GM06990 (cell line): ENCODE measurements around the gene OR1J4.
"Not testable (repeated sequence)": the region's sequence is repeated elsewhere in the genome, so short reads cannot be mapped to it uniquely, and the experiment has no call there.

ENCODE experiments used
- DNase-seq: peaks from one replicate; pipeline ENCODE4 v3.0.0-alpha.2; 2011; ENCODE audit not compliant: insufficient read length; ENCODE audit errors: extremely low read depth
- H3K27me3 ChIP-seq: replicated peaks from 2 replicates; pipeline ENCODE4 v1.6.0; 2011; ENCODE audit warnings: low read length; ENCODE audit not compliant: control insufficient read depth, insufficient read depth
- H3K36me3 ChIP-seq: 2 replicates; pipeline ENCODE4 v1.5.1; 2011; ENCODE audit warnings: low read length; ENCODE audit not compliant: control insufficient read depth, insufficient read depth
- H3K4me3 ChIP-seq: replicated peaks from 2 replicates; pipeline ENCODE4 v1.5.1; 2011; ENCODE audit warnings: low read depth, mild to moderate bottlenecking, control low read depth, low read length
- TF ChIP-seq, protein P1 (sequence below): IDR thresholded peaks from 2 replicates; pipeline ENCODE4 v1.5.1; 2011; ENCODE audit warnings: low read length, control low read depth, mild to moderate bottlenecking, inconsistent platforms; ENCODE audit not compliant: insufficient read depth, poor library complexity, severe bottlenecking

The OR1J4 gene

DNA sequence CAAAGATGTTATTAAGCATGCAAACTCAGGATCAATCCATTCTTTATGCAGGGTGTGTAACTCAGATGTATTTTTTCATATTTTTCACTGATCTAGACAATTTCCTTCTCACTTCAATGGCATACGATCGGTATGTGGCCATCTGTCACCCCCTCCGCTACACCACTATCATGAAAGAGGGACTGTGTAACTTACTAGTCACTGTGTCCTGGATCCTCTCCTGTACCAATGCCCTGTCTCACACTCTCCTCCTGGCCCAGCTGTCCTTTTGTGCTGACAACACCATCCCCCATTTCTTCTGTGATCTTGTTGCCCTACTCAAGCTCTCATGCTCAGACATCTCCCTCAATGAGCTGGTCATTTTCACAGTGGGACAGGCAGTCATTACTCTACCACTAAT lies 435 bp downstream of the OR1J4 start:
- Histone ChIP-seq H3K4me3 (no peak overlapping the region), H3K27me3 (no peaks in the 10 kb centered on the region), H3K36me3 (no peaks in the 10 kb centered on the region)
- no peak for DNase-seq
- TF ChIP-seq, protein P1, sequence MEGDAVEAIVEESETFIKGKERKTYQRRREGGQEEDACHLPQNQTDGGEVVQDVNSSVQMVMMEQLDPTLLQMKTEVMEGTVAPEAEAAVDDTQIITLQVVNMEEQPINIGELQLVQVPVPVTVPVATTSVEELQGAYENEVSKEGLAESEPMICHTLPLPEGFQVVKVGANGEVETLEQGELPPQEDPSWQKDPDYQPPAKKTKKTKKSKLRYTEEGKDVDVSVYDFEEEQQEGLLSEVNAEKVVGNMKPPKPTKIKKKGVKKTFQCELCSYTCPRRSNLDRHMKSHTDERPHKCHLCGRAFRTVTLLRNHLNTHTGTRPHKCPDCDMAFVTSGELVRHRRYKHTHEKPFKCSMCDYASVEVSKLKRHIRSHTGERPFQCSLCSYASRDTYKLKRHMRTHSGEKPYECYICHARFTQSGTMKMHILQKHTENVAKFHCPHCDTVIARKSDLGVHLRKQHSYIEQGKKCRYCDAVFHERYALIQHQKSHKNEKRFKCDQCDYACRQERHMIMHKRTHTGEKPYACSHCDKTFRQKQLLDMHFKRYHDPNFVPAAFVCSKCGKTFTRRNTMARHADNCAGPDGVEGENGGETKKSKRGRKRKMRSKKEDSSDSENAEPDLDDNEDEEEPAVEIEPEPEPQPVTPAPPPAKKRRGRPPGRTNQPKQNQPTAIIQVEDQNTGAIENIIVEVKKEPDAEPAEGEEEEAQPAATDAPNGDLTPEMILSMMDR, result no peak

- Histone ChIP-seq H3K36me3 (no peaks in the 10 kb centered on the region), H3K4me3 (no peak overlapping the region), H3K27me3 (peaks cover 1% of the 10 kb centered on the region)
- DNase-seq, result no peak
- TF ChIP-seq, protein P1, result no peak
These were observed 7.7 kb downstream of the OR1J4 start for GRCh38 chr9:122526602-122527001.

DNA sequence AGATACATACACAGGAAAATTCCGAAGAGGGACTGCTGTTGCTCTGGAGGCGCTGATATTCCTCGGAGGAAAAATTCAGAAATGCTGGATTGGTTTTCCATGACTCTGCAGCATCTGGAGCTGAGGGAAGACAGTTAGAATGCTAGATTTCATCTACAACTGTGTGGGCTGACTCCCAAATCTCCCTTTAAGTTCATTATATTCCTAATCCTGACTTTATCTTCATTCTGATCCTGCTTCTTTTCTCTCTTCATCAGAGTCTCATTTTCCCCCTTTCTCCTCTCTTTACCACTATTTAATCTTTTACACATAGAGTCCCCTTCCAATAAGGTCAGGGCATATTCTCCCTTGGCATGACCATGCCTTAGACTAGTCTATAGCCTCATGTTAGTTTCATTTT lies 8.3 kb downstream of the OR1J4 start, which contains the start of gene OR1N1:
TSS of gene OR1N1 (minus strand) at position 101 of the 400 bp plus-strand sequence. CDS start at position 101, 0 bp downstream.
- H3K27me3 ChIP-seq, result peaks cover 1% of the 10 kb centered on the region
- no peak within 1 kb of the TSS for H3K4me3 ChIP-seq
- TF ChIP-seq, protein P1, result no peak
- DNase-seq, result no peak
- H3K36me3 ChIP-seq, result no peaks in the 10 kb centered on the region

DNA sequence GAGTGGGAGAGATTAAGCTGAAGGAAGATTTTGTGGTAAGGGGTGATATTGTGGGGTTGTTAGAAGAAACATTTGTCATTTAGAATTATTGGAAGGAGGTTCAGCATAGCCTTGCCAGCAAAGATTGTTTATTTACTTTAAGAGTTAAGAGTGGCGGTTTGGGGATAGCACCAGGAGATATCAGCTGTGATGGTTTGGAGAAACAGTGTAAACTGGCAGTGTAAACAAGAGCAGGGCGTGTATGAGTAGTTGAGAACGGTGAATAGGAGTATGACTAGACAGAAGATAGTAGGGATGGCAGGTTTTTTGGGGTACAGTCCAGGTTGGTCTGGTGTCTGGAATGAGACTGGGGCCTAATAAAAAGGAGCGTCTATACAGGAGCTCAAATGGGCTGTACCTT lies 12.2 kb downstream of the OR1J4 start:
- H3K4me3 ChIP-seq, H3K36me3 ChIP-seq, H3K27me3 ChIP-seq, DNase-seq: not testable (repeated sequence)

GRCh38 chr9:122536134-122536533 lies 17.2 kb downstream of the OR1J4 start:
- DNase-seq, result no peak
- H3K27me3 ChIP-seq, result no peaks in the 10 kb centered on the region
- TF ChIP-seq, protein P1, result no peak

GRCh38 chr9:122537066-122537465 lies 18.1 kb downstream of the OR1J4 start:
- not testable (repeated sequence) for H3K36me3 ChIP-seq, H3K27me3 ChIP-seq, H3K4me3 ChIP-seq, DNase-seq

More at GRCh38 chr9:122536134-122536533, 17.2 kb downstream of the OR1J4 start:
- H3K4me3 ChIP-seq, result no peak overlapping the region
- H3K36me3 ChIP-seq, result no peaks in the 10 kb centered on the region

GRCh38 chr9:122538757-122539156 lies 19.8 kb downstream of the OR1J4 start:
- no peaks in the 10 kb centered on the region for H3K27me3 ChIP-seq
- DNase-seq, result no peak
- no peak overlapping the region for H3K4me3 ChIP-seq
- TF ChIP-seq, protein P1, result no peak
- H3K36me3 ChIP-seq, result no peaks in the 10 kb centered on the region
